Loucy (cell line): Measurements from ENCODE around the gene SOBP.

Experiments
- H2AFZ ChIP-seq: fragments of 200-600 bp; sonication (generic); 2 replicates; pipeline ENCODE4 v1.6.0; 2016; ENCODE audit warnings: antibody characterized with exemption, mild to moderate bottlenecking, low read length, moderate library complexity
- H3F3A ChIP-seq: fragments of 200-600 bp; 2 replicates; pipeline ENCODE4 v1.6.0; 2016; ENCODE audit warnings: antibody characterized with exemption, low read depth, mild to moderate bottlenecking
- H3K27me3 ChIP-seq: fragments of 200-600 bp; sonication (generic); 2 replicates; pipeline ENCODE4 v1.6.1; 2014; ENCODE audit warnings: low read length, mild to moderate bottlenecking; ENCODE audit not compliant: insufficient read depth, poor library complexity, severe bottlenecking
- H3K36me3 ChIP-seq: fragments of 200-600 bp; sonication (generic); 2 replicates; pipeline ENCODE4 v1.6.1; 2016; ENCODE audit warnings: low read length; ENCODE audit not compliant: insufficient read depth
- H3K4me1 ChIP-seq: fragments of 200-600 bp; sonication (generic); 2 replicates; pipeline ENCODE4 v1.5.1; 2014; ENCODE audit warnings: low read length, mild to moderate bottlenecking; ENCODE audit not compliant: insufficient read depth, poor library complexity, severe bottlenecking
- H3K4me2 ChIP-seq: fragments of 200-600 bp; sonication (generic); 2 replicates; pipeline ENCODE4 v1.6.0; 2014; ENCODE audit warnings: antibody characterized with exemption, low read length, low read depth, mild to moderate bottlenecking; ENCODE audit not compliant: poor library complexity, severe bottlenecking
- H3K4me3 ChIP-seq: fragments of 200-600 bp; sonication (generic); 2 replicates; pipeline ENCODE4 v1.5.1; 2014; ENCODE audit warnings: low read length, mild to moderate bottlenecking, mixed read lengths; ENCODE audit not compliant: poor library complexity, severe bottlenecking
- H3K79me2 ChIP-seq: fragments of 200-600 bp; sonication (generic); 2 replicates; pipeline ENCODE4 v1.6.1; 2014; ENCODE audit warnings: low read length; ENCODE audit not compliant: insufficient read depth
- H3K9ac ChIP-seq: fragments of 200-600 bp; sonication (generic); 2 replicates; pipeline ENCODE4 v1.6.0; 2014; ENCODE audit warnings: mild to moderate bottlenecking, low read depth, low read length, moderate library complexity; ENCODE audit not compliant: poor library complexity, severe bottlenecking
- H3K9me2 ChIP-seq: fragments of 200-600 bp; sonication (generic); replicated peaks from 2 replicates; pipeline ENCODE4 v1.6.1; 2016; ENCODE audit warnings: low read depth, low read length, mixed read lengths
- H3K9me3 ChIP-seq: fragments of 200-600 bp; sonication (generic); 2 replicates; pipeline ENCODE4 v1.6.1; 2014; ENCODE audit warnings: mild to moderate bottlenecking, antibody characterized with exemption, low read length, low read depth; ENCODE audit not compliant: insufficient read depth
- H4K20me1 ChIP-seq: fragments of 200-600 bp; sonication (generic); 2 replicates; pipeline ENCODE4 v1.6.0; 2014; ENCODE audit warnings: antibody characterized with exemption, low read length, mild to moderate bottlenecking; ENCODE audit not compliant: insufficient read depth, poor library complexity, severe bottlenecking
- CTCF ChIP-seq: fragments of 200-600 bp; sonication (generic); conservative IDR thresholded peaks from 2 replicates; pipeline ENCODE4 v1.5.1; 2014; ENCODE audit warnings: mild to moderate bottlenecking, antibody characterized with exemption, low read length
- EZH2phosphoT487 ChIP-seq: fragments of 200-600 bp; IDR thresholded peaks from 2 replicates; pipeline ENCODE4 v1.6.1; 2018; ENCODE audit warnings: antibody characterized with exemption, mild to moderate bottlenecking, moderate library complexity, borderline replicate concordance

Gene SOBP

GRCh38 chr6:107442938-107443607, 46.8 kb upstream of the SOBP start:
- Histone ChIP-seq H3K27me3 (no peaks in the 10 kb centered on the region), H3K9me3 (peaks cover 9% of the 10 kb centered on the region; the same call in 1 of the 2 replicates), H4K20me1 (no peaks in the 10 kb centered on the region), H2AFZ (no peak overlapping the region), H3F3A (no peaks in the 10 kb centered on the region), H3K36me3 (peaks cover 3% of the 10 kb centered on the region; the same call in 1 of the 2 replicates), H3K4me3 (no peak overlapping the region), H3K4me1 (peaks cover 6% of the 10 kb centered on the region), H3K79me2 (peaks cover 14% of the 10 kb centered on the region), H3K4me2 (no peak overlapping the region), H3K9me2 (no peaks in the 10 kb centered on the region), H3K9ac (no peak overlapping the region)
- TF ChIP-seq EZH2phosphoT487, result no peak
- no peak for TF ChIP-seq CTCF

GRCh38 chr6:107443608-107444267, 46.2 kb upstream of the SOBP start:
- no peak overlapping the region for H3K4me3 ChIP-seq
- H2AFZ ChIP-seq, result no peak overlapping the region
- H3K36me3 ChIP-seq, result peaks cover 3% of the 10 kb centered on the region; the same call in 1 of the 2 replicates
- H3F3A ChIP-seq, result no peaks in the 10 kb centered on the region
- no peaks in the 10 kb centered on the region for H4K20me1 ChIP-seq
- H3K9ac ChIP-seq, result no peak overlapping the region
- no peaks in the 10 kb centered on the region for H3K9me2 ChIP-seq
- H3K4me2 ChIP-seq, result no peak overlapping the region
- TF ChIP-seq EZH2phosphoT487, result no peak
- TF ChIP-seq CTCF, result no peak
- peaks cover 13% of the 10 kb centered on the region; the same call in 1 of the 2 replicates for H3K9me3 ChIP-seq
- H3K4me1 ChIP-seq, result peaks cover 6% of the 10 kb centered on the region
- H3K27me3 ChIP-seq, result no peaks in the 10 kb centered on the region
- peaks cover 16% of the 10 kb centered on the region; the same call in 1 of the 2 replicates for H3K79me2 ChIP-seq

GRCh38 chr6:107444277-107444676, 45.6 kb upstream of the SOBP start:
- no peaks in the 10 kb centered on the region for H3F3A ChIP-seq
- no peaks in the 10 kb centered on the region for H3K27me3 ChIP-seq
- peaks cover 3% of the 10 kb centered on the region; the same call in 1 of the 2 replicates for H3K36me3 ChIP-seq
- no peak overlapping the region for H3K4me3 ChIP-seq
- H3K4me1 ChIP-seq, result peaks cover 6% of the 10 kb centered on the region
- no peak overlapping the region for H2AFZ ChIP-seq
- no peak overlapping the region for H3K9ac ChIP-seq
- peaks cover 17% of the 10 kb centered on the region; the same call in 1 of the 2 replicates for H3K9me3 ChIP-seq
- no peak overlapping the region for H3K4me2 ChIP-seq
- H3K9me2 ChIP-seq, result no peaks in the 10 kb centered on the region
- no peak for TF ChIP-seq CTCF
- no peak for TF ChIP-seq EZH2phosphoT487
- no peaks in the 10 kb centered on the region for H4K20me1 ChIP-seq
- peaks cover 16% of the 10 kb centered on the region; the same call in 1 of the 2 replicates for H3K79me2 ChIP-seq
